ENCODE measurements around the gene FOXD1.

Gene FOXD1

GRCh38 chr5:73433982-73434342 lies 14.6 kb downstream of the FOXD1 start:
- Histone ChIP-seq H3K79me2 (ENCODE audit: low read length) (no peaks in the 10 kb centered on the region), H3K4me1 (ENCODE audit: low read length) (no peaks in the 10 kb centered on the region), H3K27ac (ENCODE audit: low read length) (no peak overlapping the region), H3K9ac (ENCODE audit: low read length) (no peak overlapping the region), H3K27me3 (ENCODE audit: low read depth, low read length) (no peaks in the 10 kb centered on the region), H3K36me3 (replicated peaks; ENCODE audit: low read depth, low read length) (no peaks in the 10 kb centered on the region), H2AFZ (ENCODE audit: low read depth, low read length) (no peak overlapping the region), H3K4me2 (ENCODE audit: low read length) (no peak overlapping the region), H4K20me1 (ENCODE audit: insufficient read depth, low read length) (no peaks in the 10 kb centered on the region), H3K9me3 (ENCODE audit: insufficient read depth, low read length) (no peaks in the 10 kb centered on the region), H3K4me3 (ENCODE audit: low read length) (no peak overlapping the region)
- TF ChIP-seq EZH2phosphoT487 (IDR thresholded peaks at IDR 0.05; ENCODE audit: low read depth) = no peak
- TF ChIP-seq, protein P1, sequence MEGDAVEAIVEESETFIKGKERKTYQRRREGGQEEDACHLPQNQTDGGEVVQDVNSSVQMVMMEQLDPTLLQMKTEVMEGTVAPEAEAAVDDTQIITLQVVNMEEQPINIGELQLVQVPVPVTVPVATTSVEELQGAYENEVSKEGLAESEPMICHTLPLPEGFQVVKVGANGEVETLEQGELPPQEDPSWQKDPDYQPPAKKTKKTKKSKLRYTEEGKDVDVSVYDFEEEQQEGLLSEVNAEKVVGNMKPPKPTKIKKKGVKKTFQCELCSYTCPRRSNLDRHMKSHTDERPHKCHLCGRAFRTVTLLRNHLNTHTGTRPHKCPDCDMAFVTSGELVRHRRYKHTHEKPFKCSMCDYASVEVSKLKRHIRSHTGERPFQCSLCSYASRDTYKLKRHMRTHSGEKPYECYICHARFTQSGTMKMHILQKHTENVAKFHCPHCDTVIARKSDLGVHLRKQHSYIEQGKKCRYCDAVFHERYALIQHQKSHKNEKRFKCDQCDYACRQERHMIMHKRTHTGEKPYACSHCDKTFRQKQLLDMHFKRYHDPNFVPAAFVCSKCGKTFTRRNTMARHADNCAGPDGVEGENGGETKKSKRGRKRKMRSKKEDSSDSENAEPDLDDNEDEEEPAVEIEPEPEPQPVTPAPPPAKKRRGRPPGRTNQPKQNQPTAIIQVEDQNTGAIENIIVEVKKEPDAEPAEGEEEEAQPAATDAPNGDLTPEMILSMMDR (IDR thresholded peaks at IDR 0.05; ENCODE audit: low read depth, low read length) = no peak

GRCh38 chr5:73433272-73433981 lies 15.2 kb downstream of the FOXD1 start:
- Histone ChIP-seq H3K4me3 (ENCODE audit: low read length) (no peak overlapping the region), H4K20me1 (ENCODE audit: insufficient read depth, low read length) (no peaks in the 10 kb centered on the region), H3K27ac (ENCODE audit: low read length) (no peak overlapping the region), H3K36me3 (replicated peaks; ENCODE audit: low read depth, low read length) (no peaks in the 10 kb centered on the region), H3K79me2 (ENCODE audit: low read length) (no peaks in the 10 kb centered on the region), H3K9ac (ENCODE audit: low read length) (no peak overlapping the region), H3K4me1 (ENCODE audit: low read length) (no peaks in the 10 kb centered on the region), H3K9me3 (ENCODE audit: insufficient read depth, low read length) (no peaks in the 10 kb centered on the region), H3K4me2 (ENCODE audit: low read length) (no peak overlapping the region), H3K27me3 (ENCODE audit: low read depth, low read length) (no peaks in the 10 kb centered on the region), H2AFZ (ENCODE audit: low read depth, low read length) (no peak overlapping the region)
- TF ChIP-seq EZH2phosphoT487 (IDR thresholded peaks at IDR 0.05; ENCODE audit: low read depth) = no peak
- TF ChIP-seq, protein P1 (IDR thresholded peaks at IDR 0.05; ENCODE audit: low read depth, low read length) = no peak

DNA sequence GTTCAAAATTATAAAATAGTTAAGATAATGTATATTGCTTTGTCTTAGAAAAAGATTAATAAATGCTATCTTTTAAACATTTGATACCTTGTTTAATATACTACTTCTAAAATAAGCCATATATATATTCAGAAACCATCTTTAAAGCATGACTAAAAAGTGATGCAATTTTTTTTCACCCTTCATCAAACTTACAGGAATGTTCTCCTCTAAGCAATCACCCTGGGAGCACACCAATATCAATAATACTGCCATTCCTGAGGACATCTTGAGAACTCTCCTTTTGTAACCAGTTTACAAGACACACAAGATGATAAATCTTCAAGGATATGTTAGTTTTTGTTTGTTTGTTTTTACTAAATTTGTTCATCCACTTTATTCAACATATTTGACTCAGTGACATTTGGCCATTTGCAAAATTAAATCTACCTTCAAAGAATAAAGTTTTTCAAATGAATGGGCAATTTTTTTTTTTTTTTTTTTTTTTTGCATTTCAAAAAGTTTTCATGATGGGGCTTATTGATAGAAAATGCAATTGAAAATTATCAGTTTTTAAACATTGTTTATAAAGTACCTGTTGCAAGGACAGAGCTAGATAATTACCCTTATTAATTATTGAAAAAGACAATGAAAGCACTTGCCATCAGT lies 17.2 kb downstream of the FOXD1 start:
- Histone ChIP-seq H3K9ac (ENCODE audit: low read length) (no peak overlapping the region), H3K4me1 (ENCODE audit: low read length) (no peaks in the 10 kb centered on the region), H3K36me3 (replicated peaks; ENCODE audit: low read depth, low read length) (no peaks in the 10 kb centered on the region), H2AFZ (ENCODE audit: low read depth, low read length) (no peak overlapping the region), H3K9me3 (ENCODE audit: insufficient read depth, low read length) (no peaks in the 10 kb centered on the region), H3K4me3 (ENCODE audit: low read length) (no peak overlapping the region), H3K27me3 (ENCODE audit: low read depth, low read length) (no peaks in the 10 kb centered on the region), H3K79me2 (ENCODE audit: low read length) (no peaks in the 10 kb centered on the region), H3K27ac (ENCODE audit: low read length) (no peak overlapping the region), H3K4me2 (ENCODE audit: low read length) (no peak overlapping the region), H4K20me1 (ENCODE audit: insufficient read depth, low read length) (no peaks in the 10 kb centered on the region)
- TF ChIP-seq, protein P1 (IDR thresholded peaks at IDR 0.05; ENCODE audit: low read depth, low read length) = no peak
- no peak for TF ChIP-seq EZH2phosphoT487 (IDR thresholded peaks at IDR 0.05; ENCODE audit: low read depth)

DNA sequence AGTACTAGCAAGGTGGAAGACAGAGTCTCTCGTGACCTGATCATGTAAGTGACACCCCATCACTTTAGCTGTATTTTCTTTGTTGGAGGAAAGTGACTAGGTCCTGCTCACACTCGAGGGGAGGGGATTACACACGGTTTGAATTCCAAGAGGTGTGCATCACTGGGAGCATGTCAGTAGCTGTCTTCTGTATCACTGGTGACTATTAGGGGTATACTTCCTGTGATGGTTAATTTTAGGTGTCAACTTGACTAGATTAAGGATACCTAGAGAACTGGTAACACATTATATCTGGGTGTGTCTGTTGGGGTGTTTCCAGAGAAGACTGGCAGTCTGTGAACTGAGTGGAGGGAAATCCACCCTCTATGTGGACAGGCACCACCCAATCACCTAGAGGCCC lies 22.5 kb downstream of the FOXD1 start:
- no peaks in the 10 kb centered on the region for H3K4me1 ChIP-seq (ENCODE audit: low read length)
- H4K20me1 ChIP-seq (ENCODE audit: insufficient read depth, low read length) = no peaks in the 10 kb centered on the region
- no peak overlapping the region for H3K27ac ChIP-seq (ENCODE audit: low read length)
- TF ChIP-seq, protein P1 (IDR thresholded peaks at IDR 0.05; ENCODE audit: low read depth, low read length) = no peak
- TF ChIP-seq EZH2phosphoT487 (IDR thresholded peaks at IDR 0.05; ENCODE audit: low read depth) = no peak
- no peaks in the 10 kb centered on the region for H3K9me3 ChIP-seq (ENCODE audit: insufficient read depth, low read length)
- no peaks in the 10 kb centered on the region for H3K79me2 ChIP-seq (ENCODE audit: low read length)
- no peak overlapping the region for H3K9ac ChIP-seq (ENCODE audit: low read length)
- no peak overlapping the region for H3K4me3 ChIP-seq (ENCODE audit: low read length)
- H3K27me3 ChIP-seq (ENCODE audit: low read depth, low read length) = no peaks in the 10 kb centered on the region
- H3K36me3 ChIP-seq (replicated peaks; ENCODE audit: low read depth, low read length) = no peaks in the 10 kb centered on the region
- H2AFZ ChIP-seq (ENCODE audit: low read depth, low read length) = no peak overlapping the region
- no peak overlapping the region for H3K4me2 ChIP-seq (ENCODE audit: low read length)

Measured in OCI-LY3 (cell line).